SU-DHL-6 (cell line): ENCODE data around the gene DUSP14.

Source experiments
- H2AFZ ChIP-seq: fragments of 200-600 bp; sonication (generic); 2 replicates; pipeline ENCODE4 v1.6.1; 2014; ENCODE audit warnings: low read depth, mild to moderate bottlenecking, moderate library complexity, mixed read lengths, antibody characterized with exemption, low read length; ENCODE audit not compliant: severe bottlenecking
- H3F3A ChIP-seq: fragments of 200-600 bp; shearing (Covaris generic); 2 replicates; pipeline ENCODE4 v1.6.0; 2016; ENCODE audit warnings: antibody characterized with exemption, mild to moderate bottlenecking; ENCODE audit not compliant: insufficient read depth
- H3K27ac ChIP-seq: fragments of 200-600 bp; sonication (generic); 2 replicates; pipeline ENCODE4 v1.5.1; 2016; ENCODE audit warnings: low read depth, mild to moderate bottlenecking, low read length, moderate library complexity, mixed read lengths
- H3K27me3 ChIP-seq: fragments of 200-600 bp; sonication (generic), shearing (Covaris generic); 2 replicates; pipeline ENCODE4 v1.6.0; 2014; ENCODE audit warnings: mild to moderate bottlenecking, low read length
- H3K36me3 ChIP-seq: fragments of 200-600 bp; sonication (generic); 2 replicates; pipeline ENCODE4 v1.6.1; 2014; ENCODE audit warnings: mild to moderate bottlenecking, low read length, mixed read lengths
- H3K4me2 ChIP-seq: fragments of 300-600, 200-600 bp; shearing (Covaris generic), sonication (generic); 2 replicates; pipeline ENCODE4 v1.6.0; 2014; ENCODE audit warnings: low read length, low read depth, mild to moderate bottlenecking; ENCODE audit not compliant: poor library complexity, severe bottlenecking
- H3K4me3 ChIP-seq: fragments of 200-600 bp; sonication (generic); 2 replicates; pipeline ENCODE4 v1.5.1; 2014; ENCODE audit warnings: antibody characterized with exemption, low read length, mild to moderate bottlenecking, mixed read lengths; ENCODE audit not compliant: insufficient read depth, poor library complexity, severe bottlenecking
- H3K79me2 ChIP-seq: fragments of 200-600 bp; sonication (generic); 2 replicates; pipeline ENCODE4 v1.6.1; 2014; ENCODE audit warnings: mild to moderate bottlenecking, low read length, moderate library complexity; ENCODE audit not compliant: insufficient read depth
- H3K9ac ChIP-seq: fragments of 200-600 bp; sonication (generic); 2 replicates; pipeline ENCODE4 v1.7.0; 2014; ENCODE audit warnings: mild to moderate bottlenecking, low read length
- H3K9me2 ChIP-seq: fragments of 200-600 bp; sonication (generic); replicated peaks from 2 replicates; pipeline ENCODE4 v1.6.1; 2014; ENCODE audit warnings: low read length; ENCODE audit not compliant: insufficient read depth
- H3K9me3 ChIP-seq: fragments of 200-600 bp; sonication (generic); 2 replicates; pipeline ENCODE4 v1.6.1; 2014; ENCODE audit warnings: low read length, mixed read lengths; ENCODE audit not compliant: insufficient read depth
- H4K20me1 ChIP-seq: fragments of 200-600 bp; sonication (generic); 2 replicates; pipeline ENCODE4 v1.6.1; 2014; ENCODE audit warnings: low read depth, mild to moderate bottlenecking, antibody characterized with exemption, low read length, moderate library complexity, mixed read lengths
- EZH2phosphoT487 ChIP-seq: fragments of 200-600 bp; sonication (generic), shearing (Covaris generic); conservative IDR thresholded peaks from 2 replicates; pipeline ENCODE4 v1.6.1; 2018; ENCODE audit warnings: mild to moderate bottlenecking, antibody characterized with exemption, low read length, moderate library complexity, mixed read lengths
- TF ChIP-seq, protein P1 (sequence below): fragments of 200-600 bp; sonication (generic); IDR thresholded peaks from one replicate; pipeline ENCODE4 v1.5.1; 2017; ENCODE audit warnings: antibody characterized with exemption, mild to moderate bottlenecking, low read length, moderate library complexity; ENCODE audit not compliant: insufficient read depth, poor library complexity, severe bottlenecking

Gene DUSP14

DNA sequence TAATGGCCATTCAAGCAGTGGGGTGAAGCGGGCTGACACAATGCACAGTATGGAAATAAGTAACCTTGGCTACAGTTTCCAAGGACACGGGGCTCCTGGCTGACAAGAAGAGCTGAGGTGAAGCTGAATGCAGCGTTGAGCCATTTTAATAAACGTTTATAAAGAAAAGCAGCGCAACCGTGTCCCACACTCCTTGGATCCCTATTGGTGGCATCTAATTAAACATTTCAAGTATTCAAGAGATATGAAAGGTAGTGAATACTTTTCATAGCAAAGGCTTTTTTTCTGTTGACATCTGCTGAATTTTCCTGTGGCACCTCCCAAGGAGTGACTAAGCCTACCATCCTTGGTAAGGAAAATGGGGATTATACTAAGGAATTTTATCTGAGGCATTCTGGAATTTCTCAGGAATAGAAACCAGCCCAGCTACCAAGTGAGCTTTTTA, 26.5 kb downstream of the DUSP14 start:
- Histone ChIP-seq H3K4me2 (no peak overlapping the region), H3K4me3 (no peak overlapping the region), H3K9ac (no peak overlapping the region), H3K9me3 (no peaks in the 10 kb centered on the region), H3K27me3 (no peaks in the 10 kb centered on the region), H4K20me1 (no peaks in the 10 kb centered on the region), H3K27ac (no peak overlapping the region), H2AFZ (no peak overlapping the region), H3K79me2 (no peaks in the 10 kb centered on the region), H3K36me3 (peaks cover 9% of the 10 kb centered on the region; the same call in 1 of the 2 replicates), H3K9me2 (no peaks in the 10 kb centered on the region), H3F3A (peaks cover 7% of the 10 kb centered on the region)
- TF ChIP-seq, protein P1, sequence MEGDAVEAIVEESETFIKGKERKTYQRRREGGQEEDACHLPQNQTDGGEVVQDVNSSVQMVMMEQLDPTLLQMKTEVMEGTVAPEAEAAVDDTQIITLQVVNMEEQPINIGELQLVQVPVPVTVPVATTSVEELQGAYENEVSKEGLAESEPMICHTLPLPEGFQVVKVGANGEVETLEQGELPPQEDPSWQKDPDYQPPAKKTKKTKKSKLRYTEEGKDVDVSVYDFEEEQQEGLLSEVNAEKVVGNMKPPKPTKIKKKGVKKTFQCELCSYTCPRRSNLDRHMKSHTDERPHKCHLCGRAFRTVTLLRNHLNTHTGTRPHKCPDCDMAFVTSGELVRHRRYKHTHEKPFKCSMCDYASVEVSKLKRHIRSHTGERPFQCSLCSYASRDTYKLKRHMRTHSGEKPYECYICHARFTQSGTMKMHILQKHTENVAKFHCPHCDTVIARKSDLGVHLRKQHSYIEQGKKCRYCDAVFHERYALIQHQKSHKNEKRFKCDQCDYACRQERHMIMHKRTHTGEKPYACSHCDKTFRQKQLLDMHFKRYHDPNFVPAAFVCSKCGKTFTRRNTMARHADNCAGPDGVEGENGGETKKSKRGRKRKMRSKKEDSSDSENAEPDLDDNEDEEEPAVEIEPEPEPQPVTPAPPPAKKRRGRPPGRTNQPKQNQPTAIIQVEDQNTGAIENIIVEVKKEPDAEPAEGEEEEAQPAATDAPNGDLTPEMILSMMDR: no peak
- no peak for TF ChIP-seq EZH2phosphoT487

DNA sequence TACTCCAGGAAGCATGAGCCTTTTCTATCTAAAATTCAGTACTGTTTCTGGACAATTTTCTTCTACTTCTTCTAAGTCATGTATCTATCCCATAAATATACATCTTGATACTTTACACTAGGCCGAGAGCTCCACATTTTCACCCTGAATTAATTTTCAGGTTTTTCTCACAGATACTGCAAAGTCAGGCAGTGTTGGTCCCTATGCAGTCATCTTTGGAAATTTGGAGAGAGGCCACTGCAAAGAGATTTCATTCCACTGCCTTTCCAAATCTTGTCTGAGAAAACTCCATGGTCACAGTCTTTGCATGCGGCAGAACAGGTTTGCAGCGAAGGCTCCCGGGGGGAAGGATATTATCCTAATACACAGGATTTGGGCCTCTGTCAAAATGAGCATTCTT, 28.2 kb downstream of the DUSP14 start:
- no peaks in the 10 kb centered on the region for H3K79me2 ChIP-seq
- H3K4me2 ChIP-seq: no peak overlapping the region
- TF ChIP-seq, protein P1: no peak
- no peak for TF ChIP-seq EZH2phosphoT487
- no peak overlapping the region for H3K4me3 ChIP-seq
- no peaks in the 10 kb centered on the region for H3K27me3 ChIP-seq
- no peaks in the 10 kb centered on the region for H4K20me1 ChIP-seq
- no peak overlapping the region for H2AFZ ChIP-seq
- H3K27ac ChIP-seq: no peak overlapping the region
- peaks cover 7% of the 10 kb centered on the region for H3F3A ChIP-seq
- H3K9me3 ChIP-seq: no peaks in the 10 kb centered on the region
- no peaks in the 10 kb centered on the region for H3K9me2 ChIP-seq
- H3K36me3 ChIP-seq: peaks cover 7% of the 10 kb centered on the region; the same call in 1 of the 2 replicates
- H3K9ac ChIP-seq: no peak overlapping the region

DNA sequence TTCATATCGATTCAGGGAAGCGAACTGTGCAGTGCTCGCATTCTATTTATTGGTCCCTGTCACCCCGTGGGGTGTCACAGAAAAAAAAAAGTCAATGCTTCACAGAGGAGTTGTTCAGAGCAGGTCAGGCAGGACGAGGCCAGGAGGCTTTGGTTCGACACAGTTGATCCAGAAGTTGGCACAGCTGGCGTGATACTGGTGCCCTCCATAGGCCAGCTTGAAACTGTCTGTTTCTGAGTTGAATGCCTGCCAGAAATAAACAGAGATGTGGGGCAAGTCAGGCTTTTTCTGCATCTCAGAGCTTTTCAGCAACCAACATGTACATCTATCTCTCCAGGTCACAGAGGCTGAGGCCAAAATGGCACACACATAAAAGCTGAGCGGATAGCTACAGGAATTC, 29.1 kb downstream of the DUSP14 start:
- H2AFZ ChIP-seq: no peak overlapping the region
- no peak overlapping the region for H3K4me3 ChIP-seq
- peaks cover 6% of the 10 kb centered on the region; the same call in 1 of the 2 replicates for H3K36me3 ChIP-seq
- no peaks in the 10 kb centered on the region for H4K20me1 ChIP-seq
- H3K9ac ChIP-seq: no peak overlapping the region
- no peaks in the 10 kb centered on the region for H3K27me3 ChIP-seq
- no peak overlapping the region for H3K27ac ChIP-seq
- no peak for TF ChIP-seq EZH2phosphoT487
- TF ChIP-seq, protein P1: no peak
- no peaks in the 10 kb centered on the region for H3K9me3 ChIP-seq
- H3K9me2 ChIP-seq: no peaks in the 10 kb centered on the region
- peaks cover 7% of the 10 kb centered on the region; the same call in 1 of the 2 replicates for H3F3A ChIP-seq
- H3K4me2 ChIP-seq: no peak overlapping the region
- H3K79me2 ChIP-seq: no peaks in the 10 kb centered on the region
